HepG2 (cell line): ENCODE data around the gene DAB1. TPM values are rescaled to one million over a fixed set of nuclear protein-coding genes. Genes with fewer than 3 reads are reported as not detected.

Experiments
- ARHGAP35 ChIP-seq: sonication (generic); formaldehyde crosslinking; IDR thresholded peaks from 2 replicates; pipeline ENCODE4 v1.9.0; 2022; ENCODE audit warnings: mild to moderate bottlenecking, inconsistent platforms, moderate library complexity, missing genetic modification reagents, borderline replicate concordance
- FOSL2 ChIP-seq: sonication (generic); formaldehyde crosslinking; IDR thresholded peaks from 2 replicates; pipeline ENCODE4 v1.4.0; 2020; ENCODE audit warnings: missing genetic modification reagents
- HOXA5 ChIP-seq: sonication (generic); formaldehyde crosslinking; IDR thresholded peaks from 2 replicates; pipeline ENCODE4 v1.4.0; 2020; ENCODE audit warnings: missing genetic modification reagents
- NR2C2 ChIP-seq: sonication (generic); formaldehyde crosslinking; IDR thresholded peaks from 2 replicates; pipeline ENCODE4 v1.4.0; 2020; ENCODE audit warnings: missing genetic modification reagents, mild to moderate bottlenecking, moderate library complexity, borderline replicate concordance
- RFXANK ChIP-seq: IDR thresholded peaks from 2 replicates; pipeline ENCODE4 v1.6.1; 2016
- SP140L ChIP-seq: sonication (generic); formaldehyde crosslinking; IDR thresholded peaks from 2 replicates; pipeline ENCODE4 v1.4.0; 2020; ENCODE audit warnings: missing genetic modification reagents, borderline replicate concordance
- YY1 ChIP-seq: IDR thresholded peaks from 2 replicates; pipeline ENCODE4 v1.6.1; 2011; ENCODE audit warnings: low read length, low read depth, moderate library complexity, mild to moderate bottlenecking; ENCODE audit not compliant: insufficient read depth, insufficient replicate concordance
- ZBTB20 ChIP-seq: sonication (generic); formaldehyde crosslinking; IDR thresholded peaks from 2 replicates; pipeline ENCODE4 v1.8.1; 2023; ENCODE audit warnings: missing genetic modification reagents, low read depth, mild to moderate bottlenecking, borderline replicate concordance
- ZNF333 ChIP-seq: sonication (generic); formaldehyde crosslinking; IDR thresholded peaks from 2 replicates; pipeline ENCODE4 v1.4.0; 2020; ENCODE audit warnings: mild to moderate bottlenecking, missing genetic modification reagents, borderline replicate concordance
- ZNF367 ChIP-seq: sonication (generic); formaldehyde crosslinking; IDR thresholded peaks from 2 replicates; pipeline ENCODE4 v1.4.0; 2020; ENCODE audit warnings: missing genetic modification reagents, borderline replicate concordance
- ZNF552 ChIP-seq: sonication (generic); formaldehyde crosslinking; IDR thresholded peaks from 2 replicates; pipeline ENCODE4 v1.9.0; 2022; ENCODE audit warnings: missing genetic modification reagents, mild to moderate bottlenecking, borderline replicate concordance
- ZNF614 ChIP-seq: IDR thresholded peaks from 2 replicates; pipeline ENCODE4 v1.6.1; 2018; ENCODE audit warnings: missing biosample characterization, missing genetic modification reagents, inconsistent platforms, borderline replicate concordance
- ZNF777 ChIP-seq: sonication (generic); formaldehyde crosslinking; IDR thresholded peaks from 2 replicates; pipeline ENCODE4 v1.4.0; 2020; ENCODE audit warnings: missing genetic modification reagents
- ZNF841 ChIP-seq: sonication (generic); formaldehyde crosslinking; IDR thresholded peaks from 2 replicates; pipeline ENCODE4 v1.8.1; 2023; ENCODE audit warnings: missing genetic modification reagents, borderline replicate concordance
- polyA plus RNA-seq, 8 experiments: library from polyadenylated mRNA; depleted of rRNA in 3 of 8; stranded (reverse) in 7 of 8; unstranded in 1 of 8; fragments of >200 nt; fragmentation: Illumina TruSeq in 4 of 8; extraction: Trizol in 4 of 8; gene quantifications; 2 replicates each; pipeline versions ENCODE4 v1.2.1 to v1.2.3, GENCODE V29; 2011 to 2016; ENCODE audit warnings: low read depth in 4 of 8, missing spikeins in 1 of 8, mixed read lengths in 1 of 8; ENCODE audit not compliant: insufficient read depth in 1 of 8
- total RNA-seq, 5 experiments: library from RNA; depleted of rRNA; stranded (reverse); fragments of >200 nt; fragmentation: Illumina TruSeq; extraction: Trizol; gene quantifications; 2 replicates each; pipeline ENCODE4 v1.2.3, GENCODE V29; 2016; ENCODE audit warnings: low read depth in 1 of 5
- TF ChIP-seq, protein P1 (sequence below): IDR thresholded peaks from 2 replicates; pipeline ENCODE4 v1.6.1; 2016; ENCODE audit warnings: low read depth, borderline replicate concordance
- TF ChIP-seq, protein P2 (sequence below): sonication (generic); formaldehyde crosslinking; IDR thresholded peaks from 2 replicates; pipeline ENCODE4 v1.8.0; 2022; ENCODE audit warnings: mild to moderate bottlenecking, missing genetic modification reagents, moderate library complexity
- TF ChIP-seq, protein P3 (sequence below): sonication (generic); formaldehyde crosslinking; IDR thresholded peaks from 2 replicates; pipeline ENCODE4 v1.5.0; 2020; ENCODE audit warnings: mild to moderate bottlenecking, missing genetic modification reagents
- TF ChIP-seq, protein P4 (sequence below): sonication (generic); formaldehyde crosslinking; IDR thresholded peaks from 2 replicates; pipeline ENCODE4 v1.5.0; 2020; ENCODE audit warnings: mild to moderate bottlenecking, missing genetic modification reagents, borderline replicate concordance

The DAB1 gene
- total and polyA plus RNA-seq, 2 of the 13 experiments (the other 11 are each of a cell fraction or from before 2014, with no cell fraction given): 0.04 to 0.13 TPM

DNA sequence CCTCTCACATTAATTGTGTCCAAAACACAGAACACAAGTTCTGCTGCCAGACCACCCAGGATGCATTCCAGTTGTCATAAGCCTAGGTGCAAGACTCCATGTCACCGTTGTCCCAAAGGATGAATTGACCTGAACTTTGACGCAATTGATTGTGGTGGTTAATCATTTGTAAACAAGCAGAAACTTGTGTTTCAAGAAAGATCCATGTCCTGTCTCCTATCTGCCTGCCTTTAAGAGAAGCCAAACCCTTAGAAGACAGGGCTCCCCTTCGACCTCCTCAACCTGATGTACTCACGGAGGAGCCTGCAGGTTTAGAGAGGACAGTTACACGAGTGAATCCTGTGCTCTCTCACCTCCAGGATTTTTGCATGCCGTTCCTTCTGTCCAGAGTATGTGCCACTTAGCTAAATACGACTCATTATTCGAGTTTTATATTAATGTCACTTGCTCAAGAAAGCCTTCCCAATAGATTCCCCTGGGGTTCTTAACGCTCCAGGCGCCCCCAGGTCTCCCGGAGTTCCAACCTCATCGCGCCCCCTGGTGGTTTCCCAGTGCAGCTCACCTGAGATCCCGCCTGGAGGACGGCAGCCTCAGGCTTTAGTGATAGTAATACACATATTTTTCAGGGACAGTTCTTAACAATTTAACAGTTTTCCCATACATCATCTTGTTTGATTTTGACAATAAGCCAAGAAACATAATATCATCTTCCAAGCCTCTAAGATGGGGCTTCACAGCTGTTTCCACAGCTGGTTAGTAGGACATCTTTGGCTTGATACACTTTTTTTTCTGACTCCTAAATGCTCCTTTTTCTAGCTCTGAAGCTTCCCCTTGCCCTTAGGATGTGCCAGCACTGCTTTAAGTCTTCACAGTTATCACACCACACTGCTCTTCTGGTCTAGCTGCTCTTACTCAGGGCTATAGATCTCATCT is 455.7 kb downstream of the DAB1 start (continued):
- TF ChIP-seq, protein P1, sequence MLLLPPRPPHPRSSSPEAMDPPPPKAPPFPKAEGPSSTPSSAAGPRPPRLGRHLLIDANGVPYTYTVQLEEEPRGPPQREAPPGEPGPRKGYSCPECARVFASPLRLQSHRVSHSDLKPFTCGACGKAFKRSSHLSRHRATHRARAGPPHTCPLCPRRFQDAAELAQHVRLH (CRISPR knock-in tag): 0 out of 2 replicates have a peak, but pooled peaks have one; percentile 40
- no peak for TF ChIP-seq YY1
- TF ChIP-seq ZBTB20: no peak
- no peak for TF ChIP-seq ZNF777 (CRISPR knock-in tag)
- TF ChIP-seq RFXANK: no peak
- TF ChIP-seq ARHGAP35 (CRISPR knock-in tag): no peak
- no peak for TF ChIP-seq ZNF367
- TF ChIP-seq SP140L (CRISPR knock-in tag): no peak
- no peak for TF ChIP-seq ZNF333
- TF ChIP-seq HOXA5 (CRISPR knock-in tag): no peak
- peak; percentile 39 for TF ChIP-seq FOSL2
- TF ChIP-seq, protein P2, sequence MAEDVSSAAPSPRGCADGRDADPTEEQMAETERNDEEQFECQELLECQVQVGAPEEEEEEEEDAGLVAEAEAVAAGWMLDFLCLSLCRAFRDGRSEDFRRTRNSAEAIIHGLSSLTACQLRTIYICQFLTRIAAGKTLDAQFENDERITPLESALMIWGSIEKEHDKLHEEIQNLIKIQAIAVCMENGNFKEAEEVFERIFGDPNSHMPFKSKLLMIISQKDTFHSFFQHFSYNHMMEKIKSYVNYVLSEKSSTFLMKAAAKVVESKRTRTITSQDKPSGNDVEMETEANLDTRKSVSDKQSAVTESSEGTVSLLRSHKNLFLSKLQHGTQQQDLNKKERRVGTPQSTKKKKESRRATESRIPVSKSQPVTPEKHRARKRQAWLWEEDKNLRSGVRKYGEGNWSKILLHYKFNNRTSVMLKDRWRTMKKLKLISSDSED (CRISPR knock-in tag): no peak
- TF ChIP-seq, protein P3, sequence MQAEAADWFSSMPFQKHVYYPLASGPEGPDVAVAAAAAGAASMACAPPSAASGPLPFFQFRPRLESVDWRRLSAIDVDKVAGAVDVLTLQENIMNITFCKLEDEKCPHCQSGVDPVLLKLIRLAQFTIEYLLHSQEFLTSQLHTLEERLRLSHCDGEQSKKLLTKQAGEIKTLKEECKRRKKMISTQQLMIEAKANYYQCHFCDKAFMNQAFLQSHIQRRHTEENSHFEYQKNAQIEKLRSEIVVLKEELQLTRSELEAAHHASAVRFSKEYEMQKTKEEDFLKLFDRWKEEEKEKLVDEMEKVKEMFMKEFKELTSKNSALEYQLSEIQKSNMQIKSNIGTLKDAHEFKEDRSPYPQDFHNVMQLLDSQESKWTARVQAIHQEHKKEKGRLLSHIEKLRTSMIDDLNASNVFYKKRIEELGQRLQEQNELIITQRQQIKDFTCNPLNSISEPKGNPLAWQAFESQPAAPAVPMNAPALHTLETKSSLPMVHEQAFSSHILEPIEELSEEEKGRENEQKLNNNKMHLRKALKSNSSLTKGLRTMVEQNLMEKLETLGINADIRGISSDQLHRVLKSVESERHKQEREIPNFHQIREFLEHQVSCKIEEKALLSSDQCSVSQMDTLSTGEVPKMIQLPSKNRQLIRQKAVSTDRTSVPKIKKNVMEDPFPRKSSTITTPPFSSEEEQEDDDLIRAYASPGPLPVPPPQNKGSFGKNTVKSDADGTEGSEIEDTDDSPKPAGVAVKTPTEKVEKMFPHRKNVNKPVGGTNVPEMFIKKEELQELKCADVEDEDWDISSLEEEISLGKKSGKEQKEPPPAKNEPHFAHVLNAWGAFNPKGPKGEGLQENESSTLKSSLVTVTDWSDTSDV (CRISPR knock-in tag): no peak
- TF ChIP-seq, protein P4, sequence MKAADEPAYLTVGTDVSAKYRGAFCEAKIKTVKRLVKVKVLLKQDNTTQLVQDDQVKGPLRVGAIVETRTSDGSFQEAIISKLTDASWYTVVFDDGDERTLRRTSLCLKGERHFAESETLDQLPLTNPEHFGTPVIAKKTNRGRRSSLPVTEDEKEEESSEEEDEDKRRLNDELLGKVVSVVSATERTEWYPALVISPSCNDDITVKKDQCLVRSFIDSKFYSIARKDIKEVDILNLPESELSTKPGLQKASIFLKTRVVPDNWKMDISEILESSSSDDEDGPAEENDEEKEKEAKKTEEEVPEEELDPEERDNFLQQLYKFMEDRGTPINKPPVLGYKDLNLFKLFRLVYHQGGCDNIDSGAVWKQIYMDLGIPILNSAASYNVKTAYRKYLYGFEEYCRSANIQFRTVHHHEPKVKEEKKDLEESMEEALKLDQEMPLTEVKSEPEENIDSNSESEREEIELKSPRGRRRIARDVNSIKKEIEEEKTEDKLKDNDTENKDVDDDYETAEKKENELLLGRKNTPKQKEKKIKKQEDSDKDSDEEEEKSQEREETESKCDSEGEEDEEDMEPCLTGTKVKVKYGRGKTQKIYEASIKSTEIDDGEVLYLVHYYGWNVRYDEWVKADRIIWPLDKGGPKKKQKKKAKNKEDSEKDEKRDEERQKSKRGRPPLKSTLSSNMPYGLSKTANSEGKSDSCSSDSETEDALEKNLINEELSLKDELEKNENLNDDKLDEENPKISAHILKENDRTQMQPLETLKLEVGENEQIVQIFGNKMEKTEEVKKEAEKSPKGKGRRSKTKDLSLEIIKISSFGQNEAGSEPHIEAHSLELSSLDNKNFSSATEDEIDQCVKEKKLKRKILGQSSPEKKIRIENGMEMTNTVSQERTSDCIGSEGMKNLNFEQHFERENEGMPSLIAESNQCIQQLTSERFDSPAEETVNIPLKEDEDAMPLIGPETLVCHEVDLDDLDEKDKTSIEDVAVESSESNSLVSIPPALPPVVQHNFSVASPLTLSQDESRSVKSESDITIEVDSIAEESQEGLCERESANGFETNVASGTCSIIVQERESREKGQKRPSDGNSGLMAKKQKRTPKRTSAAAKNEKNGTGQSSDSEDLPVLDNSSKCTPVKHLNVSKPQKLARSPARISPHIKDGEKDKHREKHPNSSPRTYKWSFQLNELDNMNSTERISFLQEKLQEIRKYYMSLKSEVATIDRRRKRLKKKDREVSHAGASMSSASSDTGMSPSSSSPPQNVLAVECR (CRISPR knock-in tag): peak; percentile 21; the same call in 1 of the 2 replicates
- no peak for TF ChIP-seq ZNF841
- TF ChIP-seq ZNF614 (CRISPR knock-in tag): no peak
- TF ChIP-seq NR2C2: no peak
- no peak for TF ChIP-seq ZNF552 (CRISPR knock-in tag)
